ENCODE results near the gene GOLGA6C. TPM values are rescaled to one million over a fixed set of nuclear protein-coding genes. Genes with fewer than 3 reads are reported as not detected.
"Not testable (repeated sequence)": the region's sequence is repeated elsewhere in the genome, so short reads cannot be mapped to it uniquely, and the experiment has no call there.

GOLGA6C gene
- total RNA-seq, 2 experiments from 2014 or later, result not detected

DNA sequence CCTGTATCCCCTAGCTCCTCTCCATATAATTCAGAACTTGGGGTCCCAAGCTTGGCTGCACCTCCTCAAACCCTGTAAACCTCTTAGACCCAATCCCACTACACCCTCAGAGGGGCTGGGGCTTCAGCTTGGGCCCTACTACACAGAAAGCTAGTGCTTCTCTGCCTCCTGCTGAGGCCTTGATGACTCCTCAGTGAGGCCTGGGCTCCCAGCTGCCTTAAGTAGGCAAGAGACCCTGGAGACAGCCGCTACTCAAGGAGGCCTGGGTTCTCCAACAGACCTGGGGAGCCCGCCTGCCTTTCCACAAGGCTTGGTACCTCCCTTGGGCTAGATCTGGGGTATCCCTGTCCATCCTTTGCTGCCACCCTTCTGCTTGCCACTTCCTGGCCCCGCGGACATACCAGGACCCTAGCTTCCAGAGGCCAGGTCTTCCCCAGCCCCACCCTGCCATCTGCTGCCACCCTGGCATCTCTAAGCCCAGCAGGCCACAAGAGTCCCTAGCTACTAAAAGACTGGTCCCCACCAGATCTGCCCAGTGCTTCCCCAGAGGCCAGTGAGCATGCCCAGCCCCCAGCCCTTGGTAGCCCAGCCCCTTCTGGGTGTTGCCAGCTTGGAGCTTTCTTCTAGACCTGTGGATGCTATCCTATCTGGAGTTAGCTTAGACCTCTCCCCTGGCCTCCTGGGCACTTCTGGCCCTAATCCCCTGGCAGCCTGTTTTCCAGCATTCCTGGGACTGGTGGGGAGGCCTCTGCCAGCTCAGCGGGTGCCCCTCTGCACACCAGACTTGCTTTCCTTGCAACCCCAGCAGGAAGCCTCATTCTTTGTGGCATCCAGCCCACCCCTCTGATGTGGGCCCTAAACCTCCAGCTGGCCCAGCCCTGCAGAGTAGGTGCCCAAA, 42.8 kb upstream of the GOLGA6C start:
- H3K36me3 Mint-ChIP-seq (ENCODE audit: low read depth), result peaks cover 4% of the 10 kb centered on the region
- H3K27ac Mint-ChIP-seq, result peak overlapping the region; percentile 25
- no peaks in the 10 kb centered on the region for H3K27me3 Mint-ChIP-seq
- DNase-seq, result no peak
- ChIA-PET CTCF (interaction anchor here (0.5 to 0.7 kb wide), 2 partner anchors 11 to 231 kb away, joined by 3 to 7 read pairs; no protein-coding TSS in a partner anchor), POLR2A (interaction anchor here (0.6 to 2.3 kb wide), 3 partner anchors 9 to 432 kb away, joined by 3 to 6 read pairs (median 4); partner anchors contain the start of gene SNX33)
- ATAC-seq, result no peak
- intact Hi-C loops (cut with DNase I, micrococcal nuclease), result no loop called here
- H3K9me3 Mint-ChIP-seq (ENCODE audit: low read depth), result no peaks in the 10 kb centered on the region
- peaks cover 2% of the 10 kb centered on the region for H3K4me1 Mint-ChIP-seq
- H3K4me3 Mint-ChIP-seq, result no peak overlapping the region

DNA sequence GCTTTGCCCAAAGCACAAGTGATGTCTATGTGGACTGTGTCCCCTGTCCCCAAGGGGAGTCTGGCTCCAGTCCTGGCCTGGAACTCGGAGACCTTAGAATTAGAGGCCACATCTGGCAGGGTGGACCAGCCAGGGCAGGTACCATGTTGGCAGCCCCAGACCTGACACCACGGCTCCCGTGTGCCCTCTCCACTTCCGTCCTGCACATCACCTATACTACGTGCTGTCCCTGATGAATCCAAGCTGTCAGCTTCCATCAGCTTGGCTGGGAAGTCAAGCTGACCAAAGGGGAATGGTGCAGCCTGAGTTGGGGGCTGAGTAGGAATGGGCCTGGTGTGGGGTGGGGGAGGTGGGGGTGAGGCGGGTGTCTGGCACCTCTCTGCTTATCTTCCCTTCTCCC, 41.1 kb upstream of the GOLGA6C start:
- H3K4me3 Mint-ChIP-seq, result no peak overlapping the region
- ChIA-PET CTCF (interaction anchor here (1.1 to 1.2 kb wide), 2 partner anchors 13 to 467 kb away, joined by 5 read pairs; no protein-coding TSS in a partner anchor), POLR2A (no interaction called here)
- no peaks in the 10 kb centered on the region for H3K9me3 Mint-ChIP-seq (ENCODE audit: low read depth)
- H3K27ac Mint-ChIP-seq, result no peak overlapping the region
- DNase-seq (no peak), ATAC-seq (no peak)
- H3K4me1 Mint-ChIP-seq, result no peaks in the 10 kb centered on the region
- no peaks in the 10 kb centered on the region for H3K27me3 Mint-ChIP-seq
- H3K36me3 Mint-ChIP-seq (ENCODE audit: low read depth), result peaks cover 2% of the 10 kb centered on the region
- intact Hi-C loops (cut with DNase I, micrococcal nuclease), result no loop called here

DNA sequence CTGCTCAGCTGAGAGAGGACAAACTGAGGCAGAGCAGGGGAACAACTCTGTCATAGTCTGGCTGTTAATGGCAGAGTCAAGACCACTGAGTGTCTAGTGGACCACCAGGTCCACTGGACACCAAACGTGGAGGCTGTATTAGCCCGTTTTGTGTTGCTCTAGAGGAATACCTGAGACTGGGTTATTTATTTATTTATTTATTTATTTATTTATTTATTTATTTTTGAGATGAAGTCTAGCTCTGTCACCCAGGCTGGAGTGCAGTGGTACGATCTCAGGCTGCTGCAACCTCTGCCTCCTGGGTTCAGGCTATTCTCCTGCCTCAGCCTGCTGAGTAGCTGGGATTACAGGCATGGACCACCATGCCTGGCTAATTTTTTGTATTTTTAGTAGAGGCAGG, 40.6 kb upstream of the GOLGA6C start:
- ATAC-seq; H3K36me3 Mint-ChIP-seq (ENCODE audit: low read depth); DNase-seq; CTCF ChIA-PET; H3K9me3 Mint-ChIP-seq (ENCODE audit: low read depth); H3K27me3 Mint-ChIP-seq; H3K4me1 Mint-ChIP-seq; H3K4me3 Mint-ChIP-seq; POLR2A ChIA-PET; H3K27ac Mint-ChIP-seq; intact Hi-C loops (cut with DNase I, micrococcal nuclease): not testable (repeated sequence)

DNA sequence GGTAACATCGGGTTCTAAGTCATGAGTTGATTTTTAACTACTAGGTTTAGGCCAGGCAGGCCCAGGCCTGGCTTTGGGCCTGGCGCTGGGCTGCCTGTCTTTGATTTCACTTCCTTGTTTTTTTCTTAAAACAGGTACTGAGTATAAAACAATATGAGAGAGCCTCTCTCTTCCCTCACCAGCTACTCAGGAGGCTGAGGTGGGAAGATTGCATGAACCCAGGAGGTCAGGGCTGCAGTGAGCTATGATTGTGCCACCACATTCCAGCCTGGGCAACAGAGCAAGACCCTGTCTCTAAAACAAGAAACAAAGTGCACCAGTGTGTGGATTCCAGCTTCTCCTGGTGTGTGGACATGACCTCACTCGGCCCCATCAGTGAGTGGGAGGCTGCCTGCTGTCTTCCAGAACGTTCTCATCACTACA, 38.6 kb upstream of the GOLGA6C start:
- POLR2A ChIA-PET; intact Hi-C loops (cut with DNase I, micrococcal nuclease); H3K27me3 Mint-ChIP-seq; ATAC-seq; H3K36me3 Mint-ChIP-seq (ENCODE audit: low read depth); H3K4me3 Mint-ChIP-seq; CTCF ChIA-PET; H3K4me1 Mint-ChIP-seq; DNase-seq; H3K27ac Mint-ChIP-seq; H3K9me3 Mint-ChIP-seq (ENCODE audit: low read depth): not testable (repeated sequence)

DNA sequence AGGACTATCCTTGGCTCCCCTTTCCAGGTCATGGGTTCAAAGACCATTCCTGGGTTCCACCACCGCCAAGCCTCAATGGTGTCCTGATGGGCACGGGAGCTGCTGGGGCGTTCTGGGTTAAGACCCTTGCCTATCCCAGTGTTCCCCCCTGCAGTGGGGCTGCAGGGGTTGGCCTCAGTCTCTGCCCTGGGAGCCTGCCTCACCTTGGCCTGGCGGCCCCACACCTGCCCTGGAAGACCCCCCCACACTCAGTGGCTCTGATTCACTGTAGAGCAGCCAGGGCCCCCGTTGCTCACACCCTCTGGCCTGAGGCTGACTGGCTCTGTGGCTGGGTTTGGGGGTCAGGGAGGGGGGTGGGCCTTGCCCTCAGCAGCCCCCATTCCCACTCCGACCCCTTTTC, 34.4 kb upstream of the GOLGA6C start:
- Mint-ChIP-seq H3K4me3 (no peak overlapping the region), H3K27ac (no peak overlapping the region), H3K9me3 (ENCODE audit: low read depth) (no peaks in the 10 kb centered on the region), H3K27me3 (no peaks in the 10 kb centered on the region), H3K4me1 (no peaks in the 10 kb centered on the region), H3K36me3 (ENCODE audit: low read depth) (no peaks in the 10 kb centered on the region)
- intact Hi-C loops (cut with DNase I, micrococcal nuclease), result no loop called here
- ChIA-PET POLR2A (no interaction called here), CTCF (no interaction called here)
- ATAC-seq (no peak), DNase-seq (no peak)

DNA sequence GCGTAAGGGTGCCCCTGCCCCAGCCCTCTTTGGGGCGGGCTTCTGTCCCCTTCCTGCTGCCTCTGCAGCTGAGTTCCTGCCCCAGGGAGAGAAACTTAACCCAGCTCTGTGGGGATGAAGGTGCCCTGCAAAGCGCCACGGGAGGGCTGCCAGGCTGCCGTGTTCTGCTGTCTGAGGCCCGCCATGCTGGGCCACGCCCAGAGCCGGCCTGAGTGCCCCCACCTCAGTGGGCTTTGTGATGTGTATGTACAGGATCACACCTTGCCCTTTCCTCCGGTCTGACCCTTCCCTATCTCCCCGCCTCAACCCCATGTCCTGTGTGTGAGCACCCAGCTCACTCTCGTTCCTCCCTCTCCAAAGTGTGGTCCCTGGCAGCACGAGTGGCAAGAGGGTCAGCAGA, 33.9 kb upstream of the GOLGA6C start:
- Mint-ChIP-seq H3K27ac (no peak overlapping the region), H3K9me3 (ENCODE audit: low read depth) (no peaks in the 10 kb centered on the region), H3K4me3 (no peak overlapping the region), H3K36me3 (ENCODE audit: low read depth) (no peaks in the 10 kb centered on the region), H3K27me3 (no peaks in the 10 kb centered on the region), H3K4me1 (no peaks in the 10 kb centered on the region)
- ChIA-PET POLR2A (no interaction called here), CTCF (no interaction called here)
- no peak for DNase-seq
- intact Hi-C loops (cut with DNase I, micrococcal nuclease), result no loop called here
- ATAC-seq, result no peak

DNA sequence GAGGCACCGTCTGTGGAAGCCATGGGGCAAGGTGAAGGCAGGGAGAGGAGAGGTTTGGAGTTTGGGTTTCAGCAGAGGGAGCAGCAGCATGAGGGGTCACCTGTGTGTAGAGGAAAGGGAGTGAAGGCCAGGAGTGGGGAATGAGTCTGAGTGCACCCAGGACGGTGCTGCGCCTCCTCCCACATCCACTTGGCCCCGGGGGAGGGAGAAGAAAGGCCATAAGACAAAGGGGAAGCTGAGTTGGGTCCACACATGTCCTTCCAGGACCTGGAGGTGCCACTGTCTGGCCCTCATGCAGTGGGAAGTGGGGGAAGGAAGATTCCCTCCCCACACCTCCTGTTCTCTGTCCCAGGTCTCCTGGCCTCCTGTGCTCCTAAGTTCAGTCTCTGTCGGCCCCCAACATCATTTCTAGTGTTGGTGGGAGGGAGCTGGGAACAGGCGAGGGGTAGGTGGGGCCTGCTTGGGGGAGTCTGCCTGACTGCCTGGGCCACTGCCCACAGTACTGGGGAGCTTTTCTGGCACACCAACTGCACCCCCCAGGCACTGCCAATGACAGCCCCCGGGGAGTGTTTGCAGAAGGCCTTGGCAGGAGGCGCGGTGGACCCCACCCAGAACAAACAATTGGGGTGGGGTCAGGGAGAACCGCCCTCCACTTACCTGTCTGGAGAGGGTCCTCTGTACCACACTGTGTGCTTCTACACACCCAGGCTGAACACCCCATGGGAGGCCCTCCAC, 32.9 kb upstream of the GOLGA6C start:
- H3K27ac Mint-ChIP-seq; H3K4me3 Mint-ChIP-seq; intact Hi-C loops (cut with DNase I, micrococcal nuclease); DNase-seq; H3K9me3 Mint-ChIP-seq (ENCODE audit: low read depth); H3K36me3 Mint-ChIP-seq (ENCODE audit: low read depth); H3K27me3 Mint-ChIP-seq; H3K4me1 Mint-ChIP-seq; ATAC-seq; POLR2A ChIA-PET; CTCF ChIA-PET: not testable (repeated sequence)

DNA sequence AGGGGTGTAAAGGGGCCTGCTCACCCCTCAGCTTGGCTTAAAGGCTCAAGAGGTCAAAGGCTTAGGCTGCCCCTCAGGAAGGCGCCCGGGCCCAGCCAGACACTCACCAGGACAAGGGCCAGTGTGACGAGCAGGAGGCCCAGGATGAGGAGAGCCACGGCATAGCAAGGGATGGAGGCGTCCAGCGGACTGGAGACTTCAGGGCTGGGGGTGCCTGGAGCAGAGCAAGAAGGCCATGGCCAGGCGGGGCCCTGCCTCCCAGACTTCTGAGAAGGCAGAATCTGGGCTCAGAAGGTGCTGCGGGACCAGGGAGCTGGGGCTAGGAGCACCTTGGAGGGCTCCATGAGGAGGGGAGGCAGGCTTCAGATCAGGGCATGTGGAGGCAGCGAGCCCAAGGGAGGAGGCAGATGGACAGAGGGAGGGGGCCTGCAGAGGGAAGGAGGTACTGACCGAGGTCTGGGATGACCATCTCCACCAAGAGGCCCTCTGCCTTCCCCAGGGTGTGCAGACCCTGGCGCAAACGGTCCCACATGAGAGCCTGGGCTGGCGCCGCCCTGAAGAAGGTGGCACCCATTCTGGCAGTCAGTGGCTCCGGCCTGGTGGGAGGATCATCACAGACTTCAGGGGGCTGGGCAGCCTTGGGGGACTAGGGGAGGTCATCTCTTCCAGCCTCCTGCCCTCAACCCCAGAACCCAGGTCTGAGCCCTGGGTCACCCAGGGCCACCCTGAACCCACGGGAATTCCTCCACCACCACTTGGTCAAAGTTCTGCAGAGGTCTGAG, 32.0 kb upstream of the GOLGA6C start:
- CTCF ChIA-PET, result no interaction called here
- intact Hi-C loops (cut with DNase I, micrococcal nuclease), result no loop called here
- Mint-ChIP-seq H3K4me3 (no peak overlapping the region), H3K9me3 (ENCODE audit: low read depth) (no peaks in the 10 kb centered on the region), H3K27me3 (peaks cover 2% of the 10 kb centered on the region), H3K27ac (no peak overlapping the region), H3K36me3 (ENCODE audit: low read depth) (no peaks in the 10 kb centered on the region), H3K4me1 (no peaks in the 10 kb centered on the region)
- no peak for ATAC-seq
- no peak for DNase-seq
- POLR2A ChIA-PET, result no interaction called here

DNA sequence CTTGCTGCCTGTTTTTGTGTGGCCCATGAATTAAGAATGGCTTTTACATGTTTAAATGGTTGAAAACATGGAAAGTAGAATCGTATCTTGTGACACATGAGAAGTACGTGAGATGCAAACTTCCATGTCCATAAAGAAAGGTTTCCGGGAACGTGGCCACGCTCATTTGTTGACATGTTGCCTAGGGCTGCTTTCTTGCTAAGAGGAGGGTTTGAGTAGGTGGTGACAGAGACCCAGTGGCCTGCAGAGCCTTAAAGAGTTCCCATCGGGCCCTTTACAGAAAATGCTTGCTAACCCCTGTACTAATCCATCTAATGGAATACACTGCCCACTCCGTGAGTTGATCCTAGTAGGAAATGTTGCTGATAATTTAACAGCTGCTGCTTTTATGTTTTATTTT, 31.0 kb upstream of the GOLGA6C start:
- ATAC-seq; H3K27me3 Mint-ChIP-seq; H3K4me3 Mint-ChIP-seq; H3K27ac Mint-ChIP-seq; H3K4me1 Mint-ChIP-seq; H3K9me3 Mint-ChIP-seq (ENCODE audit: low read depth); H3K36me3 Mint-ChIP-seq (ENCODE audit: low read depth); CTCF ChIA-PET; intact Hi-C loops (cut with DNase I, micrococcal nuclease); DNase-seq; POLR2A ChIA-PET: not testable (repeated sequence)

DNA sequence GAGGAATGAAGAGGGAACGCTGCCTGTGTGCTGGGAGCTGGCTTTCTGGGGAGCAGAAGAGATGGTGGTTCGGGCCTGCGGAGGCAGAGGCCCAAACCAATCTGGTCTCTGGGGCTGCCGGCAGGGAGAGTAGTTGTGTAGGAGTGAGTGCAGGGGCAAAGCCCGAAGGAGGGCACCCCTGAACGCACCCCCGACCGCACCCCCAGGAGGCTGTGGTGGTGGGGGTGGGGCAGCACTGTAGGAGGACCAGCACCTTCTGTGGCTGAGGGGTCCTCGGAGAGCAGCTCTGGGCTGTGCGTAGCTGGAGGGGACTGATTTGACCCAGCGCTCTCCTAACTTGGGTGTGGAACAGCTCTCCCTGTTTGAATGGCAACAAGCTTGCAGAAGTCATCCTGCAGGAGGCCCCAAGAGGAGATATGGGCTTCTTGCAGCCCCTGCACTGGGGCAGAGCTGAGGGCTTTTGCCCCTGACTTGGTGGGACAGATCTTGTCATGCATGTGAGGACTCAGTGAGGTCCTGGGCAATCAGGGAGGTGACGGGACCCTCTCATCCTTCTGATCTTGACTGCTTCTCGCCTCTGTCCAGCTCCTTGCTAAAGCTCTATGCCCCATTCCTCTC, 30.4 kb upstream of the GOLGA6C start:
- H3K36me3 Mint-ChIP-seq (ENCODE audit: low read depth), result no peaks in the 10 kb centered on the region
- intact Hi-C loops (cut with DNase I, micrococcal nuclease), result no loop called here
- no peak for DNase-seq
- ChIA-PET POLR2A (no interaction called here), CTCF (no interaction called here)
- no peaks in the 10 kb centered on the region for H3K4me1 Mint-ChIP-seq
- no peaks in the 10 kb centered on the region for H3K9me3 Mint-ChIP-seq (ENCODE audit: low read depth)
- no peak for ATAC-seq
- H3K27ac Mint-ChIP-seq, result no peak overlapping the region
- H3K27me3 Mint-ChIP-seq, result peaks cover 10% of the 10 kb centered on the region
- H3K4me3 Mint-ChIP-seq, result no peak overlapping the region

DNA sequence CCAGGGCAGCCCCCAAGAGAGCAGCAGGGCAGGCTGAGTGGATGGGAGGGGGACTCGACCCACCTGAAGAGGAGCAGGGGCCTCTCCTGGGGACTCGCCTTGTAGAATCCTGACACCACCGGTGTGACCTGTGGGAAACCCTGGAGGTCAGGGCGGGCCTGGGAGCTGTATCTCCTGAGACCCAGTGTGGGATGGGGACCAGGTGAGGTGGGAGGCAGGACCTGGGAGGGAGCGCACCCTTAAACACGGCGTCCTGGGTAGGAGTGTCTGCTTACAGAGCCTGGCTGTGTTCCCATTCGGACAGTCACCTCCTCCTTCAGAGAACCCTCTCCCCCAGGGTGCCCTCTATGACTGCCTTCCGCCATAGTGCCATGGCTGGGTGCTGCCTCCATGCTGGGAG, 29.3 kb upstream of the GOLGA6C start:
- Mint-ChIP-seq H3K27me3 (peaks cover 11% of the 10 kb centered on the region), H3K9me3 (ENCODE audit: low read depth) (no peaks in the 10 kb centered on the region), H3K4me3 (no peak overlapping the region), H3K27ac (no peak overlapping the region), H3K4me1 (no peaks in the 10 kb centered on the region), H3K36me3 (ENCODE audit: low read depth) (no peaks in the 10 kb centered on the region)
- intact Hi-C loops (cut with DNase I, micrococcal nuclease), result no loop called here
- CTCF ChIA-PET, result no interaction called here
- POLR2A ChIA-PET, result no interaction called here
- no peak for ATAC-seq
- DNase-seq, result no peak
